Measurements from ENCODE around the gene BARX1. TPM values are rescaled to one million over a fixed set of nuclear protein-coding genes. Genes with fewer than 3 reads are reported as not detected.
"Not testable (repeated sequence)": the region's sequence is repeated elsewhere in the genome, so short reads cannot be mapped to it uniquely, and the experiment has no call there.

BARX1 gene
- total and polyA plus RNA-seq, 9 of the 15 experiments (the other 6 are each of a cell fraction or from before 2014, with no cell fraction given): 0.11 to 0.14 TPM; not detected in 7

DNA sequence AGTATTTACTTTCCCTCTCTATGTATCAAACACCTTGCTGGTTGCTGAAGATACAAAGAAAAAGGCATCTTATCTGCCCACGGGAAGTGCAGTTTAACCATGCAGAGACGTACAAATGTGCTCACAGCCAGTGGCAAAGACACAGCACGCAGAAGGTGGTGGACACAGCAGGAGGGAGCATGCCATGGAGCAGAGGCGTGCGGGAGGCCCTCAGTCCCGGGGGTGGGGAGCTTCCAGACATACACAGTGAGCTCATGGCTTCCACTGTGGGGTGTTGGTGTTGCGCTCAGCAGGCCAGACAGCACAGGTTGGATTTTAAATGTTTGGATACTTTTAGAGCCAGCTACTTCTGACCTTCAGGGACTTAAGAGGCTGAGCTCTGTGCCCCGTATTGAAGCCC is 8.8 kb upstream of the BARX1 start:
- no TSS peak for BruUV-seq (replicated peaks)
- H3K36me3 ChIP-seq (ENCODE audit: control insufficient read depth, insufficient read depth, low read length): no peaks in the 10 kb centered on the region
- DNase-seq (ENCODE audit: extremely low read depth in 1 of 4, low spot score in 3 of 4): peak in 2 of 4 experiments; percentile 7 to 16
- peaks cover 5% of the 10 kb centered on the region; the same call in 1 of the 2 replicates for H4K20me1 ChIP-seq (replicated peaks; ENCODE audit: control insufficient read depth, insufficient read depth, low read length)
- CTCF ChIA-PET (ENCODE audit: low intra/inter-chr PET ratio): interaction anchor here (1.0 to 2.8 kb wide), 2 partner anchors 278 to 282 kb away, joined by 3 to 28 read pairs; no protein-coding TSS in a partner anchor
- H3K27me3 ChIP-seq (ENCODE audit: control insufficient read depth in 2 of 2, insufficient read depth in 2 of 2, low read length in 2 of 2): peaks cover 10 to 43% of the 10 kb centered on the region in 2 experiments; a peak in 4 of 5 replicates
- H2AFZ ChIP-seq (ENCODE audit: low read depth, low read length): no peak overlapping the region
- WGBS (ENCODE audit: insufficient coverage, low coverage, missing lambda C conversion rate): 6% methylated on average over 8 of the region's 8 CpGs
- POLR2A ChIA-PET: no interaction called here
- H3K9me1 ChIP-seq (ENCODE audit: control insufficient read depth, insufficient read depth, low read length): no peaks in the 10 kb centered on the region
- intact Hi-C loops (cut with micrococcal nuclease): loop anchor here (1.0 to 5.0 kb wide), 4 partner anchors 38 to 282 kb away; no protein-coding TSS in a partner anchor
- ATAC-seq: 0 out of 3 replicates have a peak, but pooled peaks have one; percentile 14
- no peak overlapping the region for H3K4me3 ChIP-seq
- no peak overlapping the region for H3K27ac ChIP-seq (ENCODE audit: extremely low read depth, low read depth, low read length)
- in situ Hi-C loops (cut with MboI): no loop called here
- H3K79me2 ChIP-seq (ENCODE audit: control insufficient read depth, insufficient read depth, low read length): no peaks in the 10 kb centered on the region
- TF ChIP-seq STAT5A (IDR thresholded peaks at IDR 0.05; ENCODE audit: borderline replicate concordance, low read length) (no peak), EGR1 (conservative IDR thresholded peaks at IDR 0.05) (peak; percentile 24; the same call in 1 of the 2 replicates)
- H3K9ac ChIP-seq (ENCODE audit: insufficient read depth in 1 of 2, low read depth in 2 of 2, low read length in 2 of 2): no peak overlapping the region
- H3K4me1 ChIP-seq (replicated peaks in 1 of 2; ENCODE audit: control insufficient read depth in 2 of 2, insufficient read depth in 2 of 2, low read length in 2 of 2): peaks cover 5 to 19% of the 10 kb centered on the region in 2 experiments; a peak in 4 of 5 replicates
- no peak for FAIRE-seq
- H3K4me2 ChIP-seq (ENCODE audit: insufficient read depth, low read length): no peak overlapping the region
- no peaks in the 10 kb centered on the region for H3K9me3 ChIP-seq (replicated peaks; ENCODE audit: control insufficient read depth, insufficient read depth, low read depth, low read length)

GRCh38 chr9:93963489-93963888 is 8.3 kb upstream of the BARX1 start:
- in situ Hi-C loops (cut with MboI); H3K79me2 ChIP-seq (ENCODE audit: control insufficient read depth, insufficient read depth, low read length); DNase-seq (ENCODE audit: extremely low read depth in 1 of 4, low spot score in 3 of 4); ATAC-seq; H4K20me1 ChIP-seq (replicated peaks; ENCODE audit: control insufficient read depth, insufficient read depth, low read length); FAIRE-seq; H3K9ac ChIP-seq (ENCODE audit: insufficient read depth in 1 of 2, low read depth in 2 of 2, low read length in 2 of 2); H3K4me2 ChIP-seq (ENCODE audit: insufficient read depth, low read length); H3K9me1 ChIP-seq (ENCODE audit: control insufficient read depth, insufficient read depth, low read length); H3K9me3 ChIP-seq (replicated peaks; ENCODE audit: control insufficient read depth, insufficient read depth, low read depth, low read length); POLR2A ChIA-PET; BruUV-seq (replicated peaks); H3K27ac ChIP-seq (ENCODE audit: extremely low read depth, low read depth, low read length); H3K4me3 ChIP-seq; H3K36me3 ChIP-seq (ENCODE audit: control insufficient read depth, insufficient read depth, low read length): not testable (repeated sequence)
- Histone ChIP-seq H3K4me1 (replicated peaks in 1 of 2; ENCODE audit: control insufficient read depth in 2 of 2, insufficient read depth in 2 of 2, low read length in 2 of 2) (peaks cover 5 to 22% of the 10 kb centered on the region in 2 experiments; a peak in 4 of 5 replicates), H3K27me3 (ENCODE audit: control insufficient read depth in 2 of 2, insufficient read depth in 2 of 2, low read length in 2 of 2) (peaks cover 14 to 43% of the 10 kb centered on the region in 2 experiments; a peak in 4 of 5 replicates), H2AFZ (ENCODE audit: low read depth, low read length) (peak overlapping the region; percentile 18; the same call in 1 of the 2 replicates)
- WGBS (ENCODE audit: insufficient coverage, low coverage, missing lambda C conversion rate): 0% methylated on average over 3 of the region's 3 CpGs
- CTCF ChIA-PET (ENCODE audit: low intra/inter-chr PET ratio): interaction anchor here (1.0 to 2.8 kb wide), 4 partner anchors 39 to 804 kb away, joined by 3 to 28 read pairs (median 3); no protein-coding TSS in a partner anchor
- intact Hi-C loops (cut with micrococcal nuclease): loop anchor here (1.0 to 5.0 kb wide), 4 partner anchors 39 to 281 kb away; no protein-coding TSS in a partner anchor
